Gastrocnemius medialis (tissue), 4 donors: Measurements from ENCODE around the gene TM9SF1. TPM values are rescaled to one million over a fixed set of nuclear protein-coding genes. Genes with fewer than 3 reads are reported as not detected.
A peak's percentile ranks its signal among the peaks of the same experiment; 100 is the strongest.

Experiments used
- ATAC-seq, 2 donors: fragments of 150-250 bp; one replicate each; pipeline ENCODE4 v1.9.1; 2016
- DNase-seq, 2 donors: peaks; one replicate each; pipeline ENCODE4 v3.0.0-alpha.2; 2019
- H3K27ac ChIP-seq, 4 donors: fragments of 200-600 bp; sonication (generic); 1 replicate in 1 of 4; 2 replicates in 3 of 4; pipeline ENCODE4 v1.5.1; 2016 to 2018; ENCODE audit warnings: mild to moderate bottlenecking in 2 of 4, moderate library complexity in 1 of 4
- H3K27me3 ChIP-seq, 3 donors: fragments of 200-600 bp; sonication (generic) in 2 of 3; 1 replicate in 1 of 3; 2 replicates in 2 of 3; pipeline versions ENCODE4 v1.5.1 to v1.6.0; 2016 to 2019; ENCODE audit warnings: mild to moderate bottlenecking in 1 of 3, moderate library complexity in 1 of 3
- H3K36me3 ChIP-seq, 2 donors: fragments of 200-600 bp; sonication (generic) in 1 of 2; one replicate each; pipeline ENCODE4 v1.5.1; 2017 to 2018
- H3K4me1 ChIP-seq, 2 donors: fragments of 200-600 bp; sonication (generic) in 1 of 2; one replicate each; pipeline ENCODE4 v1.5.1; 2016 to 2017; ENCODE audit warnings: mild to moderate bottlenecking in 2 of 2
- H3K4me3 ChIP-seq, 4 donors: fragments of 200-600 bp; sonication (generic) in 3 of 4; 1 replicate in 1 of 4; 2 replicates in 3 of 4; pipeline ENCODE4 v1.5.1; 2016 to 2019; ENCODE audit warnings: mild to moderate bottlenecking in 2 of 4
- H3K9me3 ChIP-seq, 3 donors: fragments of 200-600 bp; sonication (generic) in 2 of 3; 1 replicate in 1 of 3; 2 replicates in 2 of 3; pipeline ENCODE4 v1.5.1; 2016 to 2019
- CTCF ChIP-seq, 5 experiments: fragments of 450-650 bp in 3 of 5; fragments of 200-600 bp in 2 of 5; sonication (generic) in 2 of 5; IDR thresholded peaks in 4 of 5; conservative IDR thresholded peaks in 1 of 5; 1 replicate in 4 of 5; 2 replicates in 1 of 5; pipeline ENCODE4 v1.5.1; 2016 to 2019; ENCODE audit warnings: antibody characterized with exemption in 5 of 5, mild to moderate bottlenecking in 3 of 5, moderate library complexity in 3 of 5
- POLR2A ChIP-seq, 2 donors: fragments of 450-650 bp; IDR thresholded peaks; one replicate each; pipeline ENCODE4 v1.6.1; 2017; ENCODE audit warnings: antibody characterized with exemption in 2 of 2, mild to moderate bottlenecking in 2 of 2, moderate library complexity in 2 of 2
- in situ Hi-C, 4 donors: fragments of 200-750 bp; cut with MboI; loops; one replicate each; pipeline versions ENCODE4 v1.15.0 to v1.8.0; 2017; ENCODE audit warnings: low sequenced_read_pairs in 4 of 4
- intact Hi-C: fragments of 100-400 bp; cut with DNase I; formaldehyde crosslinking; loops from one replicate; pipeline ENCODE4 v1.15.1; 2023; ENCODE audit warnings: low total_unique reads
- total RNA-seq, 4 donors: library from RNA; depleted of rRNA; stranded (reverse); fragments of >200 nt; gene quantifications; one replicate each; pipeline versions ENCODE4 v1.1.0 to v1.2.3, GENCODE V29; 2016

TM9SF1 gene
- total RNA-seq, 4 donors from 2014 or later = 31.4 to 46.4 (median 36.7) TPM

- DNase-seq (no peak), ATAC-seq (no peak)
- TF ChIP-seq POLR2A (IDR thresholded peaks at IDR 0.05) (no peak), CTCF (IDR thresholded peaks at IDR 0.05 in 4 of 5, conservative IDR thresholded peaks at IDR 0.05 in 1 of 5) (no peak)
- H3K27me3 ChIP-seq = no peaks in the 10 kb centered on the region
- no peak overlapping the region for H3K27ac ChIP-seq
- in situ Hi-C loops (no loop called here), intact Hi-C loops (no loop called here)
- no peaks in the 10 kb centered on the region for H3K9me3 ChIP-seq
- H3K4me1 ChIP-seq = peaks cover 18 to 19% of the 10 kb centered on the region in 2 donors
- no peak overlapping the region for H3K4me3 ChIP-seq
- H3K36me3 ChIP-seq = peaks cover 0 to 59% of the 10 kb centered on the region in 2 donors
Measured at GRCh38 chr14:24150061-24150460, 45.2 kb downstream of the TM9SF1 start.

GRCh38 chr14:24149302-24149969, 45.8 kb downstream of the TM9SF1 start:
- Histone ChIP-seq H3K9me3 (no peaks in the 10 kb centered on the region), H3K36me3 (peaks cover 0 to 53% of the 10 kb centered on the region in 2 donors), H3K4me3 (no peak overlapping the region), H3K4me1 (peaks cover 18 to 19% of the 10 kb centered on the region in 2 donors), H3K27ac (no peak overlapping the region), H3K27me3 (no peaks in the 10 kb centered on the region)
- intact Hi-C loops (no loop called here), in situ Hi-C loops (loop anchor here in 1 of 4 donors (25.0 kb wide), 1 partner anchor 837 kb away; the partner anchor contains the start of genes BCL2L2, PABPN1 and PPP1R3E)
- DNase-seq (no peak), ATAC-seq (no peak)
- TF ChIP-seq CTCF (IDR thresholded peaks at IDR 0.05 in 4 of 5, conservative IDR thresholded peaks at IDR 0.05 in 1 of 5) = no peak
- no peak for TF ChIP-seq POLR2A (IDR thresholded peaks at IDR 0.05)

GRCh38 chr14:24147761-24148428, 47.3 kb downstream of the TM9SF1 start:
- intact Hi-C loops (loop anchor here (1.0 to 2.0 kb wide), 4 partner anchors 13 to 85 kb away; partner anchors contain the start of genes DCAF11, GMPR2, IPO4 and IRF9), in situ Hi-C loops (loop anchor here in 1 of 4 donors (25.0 kb wide), 1 partner anchor 836 kb away; the partner anchor contains the start of genes BCL2L2, PABPN1 and PPP1R3E)
- H3K36me3 ChIP-seq = peaks cover 0 to 54% of the 10 kb centered on the region in 2 donors
- DNase-seq = no peak
- peak overlapping the region; percentile 72 to 92 (median 84) for H3K4me3 ChIP-seq
- peak overlapping the region; percentile 92 to 97 (median 92) for H3K27ac ChIP-seq
- H3K9me3 ChIP-seq = no peaks in the 10 kb centered on the region
- peaks cover 18 to 19% of the 10 kb centered on the region in 2 donors for H3K4me1 ChIP-seq
- TF ChIP-seq POLR2A (IDR thresholded peaks at IDR 0.05) (no peak), CTCF (IDR thresholded peaks at IDR 0.05 in 4 of 5, conservative IDR thresholded peaks at IDR 0.05 in 1 of 5) (no peak)
- peak; percentile 0 for ATAC-seq
- H3K27me3 ChIP-seq = no peaks in the 10 kb centered on the region

DNA sequence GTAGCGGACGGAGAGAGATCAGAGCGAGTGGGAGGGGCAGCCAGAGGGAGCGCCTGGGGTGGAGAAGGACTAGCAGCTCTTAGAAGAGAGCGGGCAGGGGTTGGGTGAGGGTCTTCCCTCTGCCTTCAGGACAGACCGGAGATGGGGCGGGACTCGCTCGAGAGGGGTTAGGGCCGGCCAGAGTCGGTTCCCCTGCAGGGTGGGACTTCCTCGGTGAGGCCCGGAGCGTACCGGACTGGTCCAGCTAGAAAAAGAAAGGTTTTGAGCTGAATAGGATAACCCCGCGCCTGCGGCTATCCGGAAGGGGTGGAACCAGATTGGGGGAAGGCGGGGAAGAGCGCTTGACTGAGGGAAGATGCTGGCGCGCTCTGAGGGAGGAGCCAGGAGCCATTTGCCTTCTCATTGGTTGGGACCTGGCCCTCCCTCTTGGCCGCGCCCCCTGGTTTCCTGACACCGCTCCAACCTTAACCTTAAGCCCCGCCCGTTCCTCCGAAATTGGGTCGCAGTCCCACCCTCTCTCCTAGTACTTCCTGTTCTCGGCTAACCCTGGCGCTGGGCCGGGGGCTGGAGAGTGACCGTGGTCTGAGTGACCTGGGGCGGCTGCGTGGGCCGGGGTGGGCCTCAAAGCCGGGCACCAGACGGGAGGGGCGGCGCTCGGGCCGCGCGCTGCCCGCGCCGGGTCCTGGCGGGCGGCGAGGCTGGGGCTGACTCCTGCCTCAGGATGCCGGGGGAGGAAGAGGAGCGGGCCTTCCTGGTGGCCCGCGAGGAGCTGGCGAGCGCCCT, 48.1 kb downstream of the TM9SF1 start, which contains the start of gene RNF31:
TSS of gene RNF31 (plus strand) at position 521 of the 783 bp plus-strand sequence. CDS start at position 722, 201 bp downstream.
- intact Hi-C loops (loop anchor here (1.0 to 2.0 kb wide), 4 partner anchors 14 to 86 kb away; partner anchors contain the start of genes DCAF11, GMPR2, IPO4 and IRF9), in situ Hi-C loops (loop anchor here in 1 of 4 donors (25.0 kb wide), 1 partner anchor 835 kb away; the partner anchor contains the start of genes BCL2L2, PABPN1 and PPP1R3E)
- Histone ChIP-seq H3K27me3 (no peaks in the 10 kb centered on the region), H3K4me1 (peaks cover 21% of the 10 kb centered on the region in 2 donors), H3K4me3 (peak within 1 kb of the TSS; percentile 75 to 92 (median 84)), H3K36me3 (peaks cover 0 to 48% of the 10 kb centered on the region in 2 donors), H3K9me3 (no peaks in the 10 kb centered on the region), H3K27ac (peak within 1 kb of the TSS; percentile 92 to 97 (median 92))
- DNase-seq (peak; percentile 98 to 99), ATAC-seq (peak; percentile 89 to 94)
- TF ChIP-seq POLR2A (IDR thresholded peaks at IDR 0.05) = peak; percentile 72 to 82
- TF ChIP-seq CTCF (IDR thresholded peaks at IDR 0.05 in 4 of 5, conservative IDR thresholded peaks at IDR 0.05 in 1 of 5) = no peak
